ENCODE measurements around the gene CCR3. TPM values are rescaled to one million over a fixed set of nuclear protein-coding genes. Genes with fewer than 3 reads are reported as not detected.
"Not testable (repeated sequence)": the region's sequence is repeated elsewhere in the genome, so short reads cannot be mapped to it uniquely, and the experiment has no call there.

The CCR3 gene
- total RNA-seq, result 0.29 TPM in 1 of 2 replicates, not detected in the other

DNA sequence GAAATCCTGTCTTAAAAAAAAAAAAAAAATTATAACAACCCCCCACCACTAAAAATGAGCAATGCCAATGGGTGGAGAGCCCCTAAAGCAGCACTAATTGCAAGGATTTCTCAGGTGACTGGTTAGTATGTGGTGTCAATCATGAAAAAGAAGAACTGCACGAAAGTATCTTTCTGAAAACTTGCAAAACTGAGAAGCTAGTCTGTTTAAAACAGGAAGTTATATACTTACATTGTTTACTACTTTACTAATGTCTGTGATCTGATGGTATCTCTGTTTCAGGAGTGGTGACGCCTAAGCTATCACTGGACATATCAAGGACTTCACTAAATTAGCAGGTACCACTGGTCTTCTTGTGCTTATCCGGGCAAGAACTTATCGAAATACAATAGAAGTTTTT is at the start of gene CCR3:
Gene CCR3, plus strand, starts transcription at position 341 of the 400 bp plus-strand sequence. CDS start 22,699 bp downstream, outside the sequence.
- H3K36me3 Mint-ChIP-seq (ENCODE audit: low read depth), result no peaks in the 10 kb centered on the region
- DNase-seq (ENCODE audit: low spot score), result no peak
- peaks cover 13% of the 10 kb centered on the region for H3K4me1 Mint-ChIP-seq (ENCODE audit: low read depth)
- peaks cover 33% of the 10 kb centered on the region for H3K27me3 Mint-ChIP-seq (ENCODE audit: insufficient read depth)
- no peak within 1 kb of the TSS for H3K27ac Mint-ChIP-seq
- no peak within 1 kb of the TSS for H3K4me3 Mint-ChIP-seq
- no peaks in the 10 kb centered on the region for H3K9me3 Mint-ChIP-seq
- intact Hi-C loops (cut with micrococcal nuclease), result no loop called here

DNA sequence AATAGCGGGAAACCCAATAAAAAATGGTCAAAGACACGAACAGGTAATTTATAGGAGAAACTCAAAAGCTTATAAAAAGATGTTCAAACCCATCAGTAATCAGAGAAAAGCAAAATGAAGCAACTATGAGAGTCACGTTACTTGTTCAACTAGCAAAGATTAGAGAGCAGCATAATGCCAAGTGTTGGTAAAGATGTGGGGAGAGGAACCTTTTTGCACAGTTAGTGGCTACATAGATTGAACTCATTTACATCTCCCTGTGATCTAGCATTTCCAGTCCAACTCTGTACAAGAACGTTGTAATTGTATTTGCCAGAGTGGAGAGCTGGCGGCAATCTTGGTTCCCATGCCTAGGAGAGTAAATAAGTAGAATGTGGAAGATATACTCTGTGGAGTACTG is 49.3 kb upstream of the CCR3 start:
- H3K36me3 Mint-ChIP-seq (ENCODE audit: low read depth), result peaks cover 15% of the 10 kb centered on the region
- H3K4me3 Mint-ChIP-seq, result no peak overlapping the region
- no peak for DNase-seq (ENCODE audit: low spot score)
- no peak overlapping the region for H3K27ac Mint-ChIP-seq
- peaks cover 12% of the 10 kb centered on the region for H3K4me1 Mint-ChIP-seq (ENCODE audit: low read depth)
- H3K27me3 Mint-ChIP-seq (ENCODE audit: insufficient read depth), result peaks cover 5% of the 10 kb centered on the region
- intact Hi-C loops (cut with micrococcal nuclease), result no loop called here
- peaks cover 49% of the 10 kb centered on the region for H3K9me3 Mint-ChIP-seq

DNA sequence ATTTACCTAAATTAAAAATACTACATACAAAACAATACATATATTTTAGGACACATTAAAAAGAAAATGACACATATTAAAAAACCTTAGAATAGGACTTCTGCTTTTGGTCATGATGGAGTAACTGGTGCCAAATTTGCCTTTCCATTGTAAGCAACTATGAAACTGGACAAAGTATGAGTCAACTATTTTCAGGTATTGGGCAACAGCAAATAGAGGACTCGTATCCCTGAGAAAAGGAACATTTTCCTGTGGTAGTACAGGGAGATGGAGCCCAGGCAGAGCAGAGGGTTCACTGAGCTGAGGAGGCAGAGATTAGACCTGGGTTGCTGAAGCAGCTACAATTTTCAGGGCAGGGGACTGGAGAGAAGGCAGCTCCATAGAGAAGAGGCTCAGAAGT is 48.8 kb upstream of the CCR3 start:
- H3K27ac Mint-ChIP-seq, result no peak overlapping the region
- intact Hi-C loops (cut with micrococcal nuclease), result no loop called here
- no peak for DNase-seq (ENCODE audit: low spot score)
- peaks cover 52% of the 10 kb centered on the region for H3K9me3 Mint-ChIP-seq
- peaks cover 5% of the 10 kb centered on the region for H3K27me3 Mint-ChIP-seq (ENCODE audit: insufficient read depth)
- no peak overlapping the region for H3K4me3 Mint-ChIP-seq
- H3K4me1 Mint-ChIP-seq (ENCODE audit: low read depth), result peaks cover 7% of the 10 kb centered on the region
- H3K36me3 Mint-ChIP-seq (ENCODE audit: low read depth), result peaks cover 17% of the 10 kb centered on the region

DNA sequence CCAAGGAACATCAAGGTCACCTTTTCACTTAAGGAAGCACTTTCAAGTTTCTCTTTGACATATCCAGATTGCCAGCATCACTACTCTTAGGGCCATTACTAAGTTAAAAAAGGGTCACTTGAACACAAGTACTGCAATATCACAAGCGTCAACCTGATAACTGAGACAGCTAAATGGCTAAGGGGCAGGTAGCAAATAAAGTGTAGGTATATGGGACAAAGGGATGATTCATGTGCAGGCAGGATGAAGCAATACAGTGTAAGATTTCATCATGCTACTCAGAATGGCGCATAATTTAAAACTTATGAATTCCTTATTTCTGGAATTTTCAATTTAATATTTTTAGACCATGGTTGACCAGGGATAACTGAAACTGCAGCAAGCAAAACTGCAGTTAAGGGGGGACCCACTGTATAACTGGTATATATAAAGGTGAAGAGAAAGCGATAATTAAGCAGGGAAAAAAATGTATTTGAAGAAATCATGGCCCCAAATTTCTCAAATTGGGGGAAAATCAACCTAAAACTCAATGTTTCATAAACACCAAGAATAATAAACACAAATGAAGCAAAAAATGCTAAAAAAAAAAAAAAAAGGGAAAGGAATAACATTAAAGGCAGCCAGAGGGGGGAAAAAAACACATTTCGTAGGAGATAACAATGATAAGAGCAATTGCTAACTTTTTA is 47.2 kb upstream of the CCR3 start:
- no peak for DNase-seq (ENCODE audit: low spot score)
- no peak overlapping the region for H3K4me3 Mint-ChIP-seq
- H3K36me3 Mint-ChIP-seq (ENCODE audit: low read depth), result peaks cover 26% of the 10 kb centered on the region
- H3K4me1 Mint-ChIP-seq (ENCODE audit: low read depth), result peaks cover 7% of the 10 kb centered on the region
- H3K27ac Mint-ChIP-seq, result no peak overlapping the region
- intact Hi-C loops (cut with micrococcal nuclease), result no loop called here
- H3K27me3 Mint-ChIP-seq (ENCODE audit: insufficient read depth), result peaks cover 5% of the 10 kb centered on the region
- H3K9me3 Mint-ChIP-seq, result peaks cover 54% of the 10 kb centered on the region

DNA sequence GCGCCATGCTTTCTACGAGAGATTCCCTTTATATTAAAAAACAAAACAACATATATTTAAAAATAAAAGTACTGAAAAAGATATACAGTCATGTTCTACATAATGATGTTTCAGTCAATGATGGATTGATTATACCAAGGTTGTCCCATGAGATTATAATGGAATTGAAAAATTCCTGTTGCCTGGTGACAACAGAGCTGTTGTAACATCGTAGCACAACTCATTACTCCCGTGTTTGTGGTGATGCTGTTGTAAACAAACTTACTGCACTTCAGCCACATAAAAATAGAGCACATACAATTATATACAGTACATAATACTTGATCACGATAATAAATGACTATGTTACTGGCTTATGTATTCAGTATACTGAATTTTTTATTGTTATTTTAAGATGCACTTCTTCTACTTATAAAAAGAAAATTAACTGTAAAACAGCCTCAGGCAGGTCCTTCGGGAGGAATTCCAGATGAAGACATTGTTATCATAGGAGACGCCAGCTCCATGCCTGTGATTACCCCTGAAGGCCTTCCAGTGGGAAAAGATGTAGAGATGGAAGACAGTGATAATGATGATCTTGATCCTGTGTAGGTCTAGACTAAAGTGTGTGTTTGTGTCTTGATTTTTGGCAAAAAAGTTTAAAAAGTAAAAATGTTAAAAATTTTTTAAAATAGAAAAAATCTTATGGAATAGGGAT is 45.9 kb upstream of the CCR3 start:
- intact Hi-C loops (cut with micrococcal nuclease), result no loop called here
- H3K27ac Mint-ChIP-seq, result no peak overlapping the region
- no peak overlapping the region for H3K4me3 Mint-ChIP-seq
- peaks cover 31% of the 10 kb centered on the region for H3K36me3 Mint-ChIP-seq (ENCODE audit: low read depth)
- peaks cover 1% of the 10 kb centered on the region for H3K27me3 Mint-ChIP-seq (ENCODE audit: insufficient read depth)
- peaks cover 48% of the 10 kb centered on the region for H3K9me3 Mint-ChIP-seq
- no peak for DNase-seq (ENCODE audit: low spot score)
- H3K4me1 Mint-ChIP-seq (ENCODE audit: low read depth), result peaks cover 7% of the 10 kb centered on the region

DNA sequence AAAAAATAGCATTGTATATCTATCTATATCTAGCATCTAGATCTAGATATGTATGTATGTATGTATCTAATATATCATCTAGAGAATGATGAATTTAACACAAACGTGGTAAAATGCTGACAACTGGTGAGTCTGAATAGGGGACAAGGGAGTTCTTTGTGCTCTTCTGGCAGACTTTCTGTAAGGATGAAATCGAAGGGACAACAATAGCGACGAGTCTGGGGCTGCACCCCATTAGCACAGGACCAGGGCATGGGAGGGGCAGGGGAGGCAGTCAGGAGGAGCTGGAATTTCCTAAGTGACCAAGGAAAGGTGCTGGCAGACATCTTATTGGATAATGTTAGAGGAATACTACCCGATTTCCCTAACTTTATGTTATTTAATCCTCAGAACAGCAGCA is 42.0 kb upstream of the CCR3 start:
- peaks cover 15% of the 10 kb centered on the region for H3K9me3 Mint-ChIP-seq
- H3K27me3 Mint-ChIP-seq (ENCODE audit: insufficient read depth), result peaks cover 1% of the 10 kb centered on the region
- no peak overlapping the region for H3K27ac Mint-ChIP-seq
- DNase-seq (ENCODE audit: low spot score), result no peak
- H3K4me1 Mint-ChIP-seq (ENCODE audit: low read depth), result peaks cover 16% of the 10 kb centered on the region
- H3K36me3 Mint-ChIP-seq (ENCODE audit: low read depth), result peaks cover 52% of the 10 kb centered on the region
- H3K4me3 Mint-ChIP-seq, result no peak overlapping the region
- intact Hi-C loops (cut with micrococcal nuclease), result no loop called here

DNA sequence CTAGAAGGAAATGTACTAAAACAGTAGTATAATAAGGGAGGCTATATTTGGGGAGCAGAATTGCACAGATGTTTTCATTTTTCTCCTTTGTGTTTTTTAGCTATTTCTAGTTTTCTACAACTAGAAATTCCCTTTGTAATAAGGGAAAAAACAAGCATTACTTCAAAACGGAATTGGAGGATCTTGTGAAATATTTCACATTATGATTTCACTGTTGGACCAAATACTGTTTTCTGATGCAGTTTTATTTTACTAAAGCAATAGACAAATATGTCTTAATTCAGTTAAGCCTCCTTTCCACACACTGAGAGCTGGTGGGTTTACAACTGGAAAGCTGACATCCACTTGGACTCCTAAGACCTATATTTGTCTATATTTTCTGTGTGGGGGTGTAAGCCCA is 41.5 kb upstream of the CCR3 start:
- intact Hi-C loops (cut with micrococcal nuclease), result no loop called here
- no peak overlapping the region for H3K4me3 Mint-ChIP-seq
- no peak overlapping the region for H3K27ac Mint-ChIP-seq
- peaks cover 1% of the 10 kb centered on the region for H3K27me3 Mint-ChIP-seq (ENCODE audit: insufficient read depth)
- peaks cover 53% of the 10 kb centered on the region for H3K36me3 Mint-ChIP-seq (ENCODE audit: low read depth)
- peaks cover 14% of the 10 kb centered on the region for H3K9me3 Mint-ChIP-seq
- DNase-seq (ENCODE audit: low spot score), result no peak
- peaks cover 22% of the 10 kb centered on the region for H3K4me1 Mint-ChIP-seq (ENCODE audit: low read depth)

DNA sequence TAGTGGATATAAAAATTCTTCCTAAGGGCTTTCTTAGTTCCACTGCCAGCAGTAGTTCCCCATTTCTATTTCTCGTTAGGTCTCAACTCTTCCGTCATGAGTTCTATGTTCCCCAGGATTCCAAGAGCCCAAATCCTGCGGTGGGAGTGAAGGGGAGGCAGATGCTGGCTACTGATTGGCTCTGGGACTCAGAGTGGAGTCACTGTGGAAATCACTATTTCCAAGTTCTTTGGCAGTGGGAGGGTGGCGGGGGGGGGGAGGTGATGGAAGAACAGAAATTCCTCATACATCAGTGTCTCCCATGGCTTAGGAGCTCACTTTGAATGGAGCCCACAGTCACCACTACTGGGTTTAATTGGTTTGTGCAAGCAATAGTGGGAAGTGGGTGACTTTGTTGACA is 39.7 kb upstream of the CCR3 start:
- DNase-seq (ENCODE audit: low spot score), result no peak
- intact Hi-C loops (cut with micrococcal nuclease), result no loop called here
- peaks cover 51% of the 10 kb centered on the region for H3K36me3 Mint-ChIP-seq (ENCODE audit: low read depth)

DNA sequence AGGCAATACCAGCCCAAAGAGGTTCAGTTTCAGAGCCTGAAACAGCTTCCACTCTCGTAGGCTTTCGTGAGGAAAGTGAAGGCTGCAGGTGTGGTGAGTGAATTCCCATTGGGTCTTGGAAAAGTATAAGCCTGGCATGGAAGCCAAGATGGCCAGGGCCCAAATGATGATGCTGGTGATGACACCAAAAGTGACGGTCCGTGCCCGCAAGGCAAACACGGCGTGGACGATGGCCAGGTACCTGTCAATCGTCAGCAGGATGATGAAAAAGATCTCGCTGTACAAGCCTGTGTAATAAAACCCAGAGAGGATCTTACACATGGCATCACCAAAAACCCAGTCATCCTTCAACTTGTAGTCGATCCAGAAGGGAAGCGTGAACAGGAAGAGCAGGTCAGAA is 38.6 kb upstream of the CCR3 start:
- H3K27me3 Mint-ChIP-seq (ENCODE audit: insufficient read depth), result peaks cover 1% of the 10 kb centered on the region
- peaks cover 50% of the 10 kb centered on the region for H3K4me1 Mint-ChIP-seq (ENCODE audit: low read depth)
- no peak for DNase-seq (ENCODE audit: low spot score)
- no peak overlapping the region for H3K4me3 Mint-ChIP-seq
- no peaks in the 10 kb centered on the region for H3K9me3 Mint-ChIP-seq
- H3K27ac Mint-ChIP-seq, result no peak overlapping the region
- H3K36me3 Mint-ChIP-seq (ENCODE audit: low read depth), result peaks cover 46% of the 10 kb centered on the region
- intact Hi-C loops (cut with micrococcal nuclease), result no loop called here

More for the DNA sequence above, 39.7 kb upstream of the CCR3 start:
- Mint-ChIP-seq H3K27ac (peak overlapping the region; percentile 55), H3K9me3 (peaks cover 6% of the 10 kb centered on the region), H3K4me1 (ENCODE audit: low read depth) (peaks cover 39% of the 10 kb centered on the region), H3K4me3 (no peak overlapping the region), H3K27me3 (ENCODE audit: insufficient read depth) (peaks cover 1% of the 10 kb centered on the region)

DNA sequence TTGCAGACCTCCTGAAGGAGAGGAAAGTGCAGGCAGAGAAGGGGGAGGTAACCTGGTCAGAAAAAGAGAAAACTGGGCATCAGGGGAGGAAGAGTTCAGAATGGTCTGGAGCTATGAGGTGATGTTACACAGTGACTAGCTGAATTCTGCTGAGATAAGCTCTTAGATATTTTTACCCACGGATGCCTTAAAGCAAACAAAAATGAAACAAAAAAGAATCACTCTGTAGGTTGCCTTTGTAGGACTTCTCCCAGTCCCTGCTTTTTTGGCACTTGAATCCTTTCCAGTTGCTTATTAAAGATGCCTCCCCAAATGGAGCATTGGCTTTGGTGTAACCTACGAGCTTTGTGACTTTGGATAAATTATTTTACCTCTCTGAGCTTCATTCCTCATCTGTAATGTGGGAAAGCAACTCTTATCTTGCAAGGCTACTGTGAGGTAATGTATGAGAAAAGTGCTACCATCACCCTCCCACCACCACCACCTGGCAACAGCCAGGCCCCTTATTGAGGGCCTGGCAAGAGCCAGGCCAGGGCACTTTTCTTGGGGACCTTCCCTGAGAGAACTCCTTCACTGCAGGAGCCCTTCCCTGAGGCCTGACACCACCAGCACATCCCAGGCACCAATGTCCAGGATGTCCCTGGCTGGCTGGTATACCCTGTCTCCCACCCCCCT is 36.8 kb upstream of the CCR3 start:
- H3K9me3 Mint-ChIP-seq, result no peaks in the 10 kb centered on the region
- peaks cover 37% of the 10 kb centered on the region for H3K36me3 Mint-ChIP-seq (ENCODE audit: low read depth)
- intact Hi-C loops (cut with micrococcal nuclease), result loop anchor here (5.0 kb wide), 1 partner anchor 243 kb away; no protein-coding TSS in a partner anchor
- H3K27me3 Mint-ChIP-seq (ENCODE audit: insufficient read depth), result peaks cover 1% of the 10 kb centered on the region
- peak overlapping the region; percentile 76 for H3K27ac Mint-ChIP-seq
- peaks cover 68% of the 10 kb centered on the region for H3K4me1 Mint-ChIP-seq (ENCODE audit: low read depth)
- DNase-seq (ENCODE audit: low spot score), result no peak
- H3K4me3 Mint-ChIP-seq, result peak overlapping the region; percentile 78

DNA sequence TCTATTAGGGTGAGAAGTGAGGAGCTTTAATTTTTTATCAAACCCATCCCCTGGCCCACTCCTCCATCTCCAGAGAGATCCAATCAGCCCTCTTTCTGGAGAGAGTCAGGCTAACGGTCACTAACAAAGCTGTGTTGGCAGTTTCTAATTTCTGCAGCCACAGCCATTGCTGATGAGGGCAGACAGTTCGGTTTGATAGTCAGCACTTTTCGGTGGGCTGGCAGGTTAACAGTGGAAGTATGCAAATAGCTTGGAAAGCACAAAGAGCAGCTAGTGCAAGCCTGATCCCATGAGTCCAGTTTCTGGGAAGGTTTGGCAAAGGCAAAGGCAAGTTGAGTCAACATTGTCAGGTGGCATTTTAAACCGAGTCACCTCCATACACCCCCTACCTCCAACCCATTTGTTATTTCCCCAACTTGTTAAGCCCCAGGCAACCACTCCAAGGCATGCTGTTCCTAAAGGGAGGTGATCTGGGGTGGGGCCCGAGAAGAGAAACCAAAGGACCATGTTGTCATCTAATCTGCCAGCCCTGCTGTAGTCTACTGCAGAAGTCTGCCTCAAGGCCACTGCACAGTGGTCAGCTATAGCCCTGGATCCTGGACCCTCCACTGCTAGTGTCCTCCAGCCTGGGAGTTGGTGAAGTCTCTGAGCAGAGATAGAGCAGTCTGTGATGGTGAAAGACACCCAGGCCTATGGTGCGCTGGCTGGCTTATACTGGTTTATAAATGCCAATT is 35.8 kb upstream of the CCR3 start:
- DNase-seq (ENCODE audit: low spot score), result no peak
- peak overlapping the region; percentile 78 for H3K4me3 Mint-ChIP-seq
- intact Hi-C loops (cut with micrococcal nuclease), result loop anchor here (5.0 kb wide), 1 partner anchor 244 kb away; no protein-coding TSS in a partner anchor
- H3K27ac Mint-ChIP-seq, result peak overlapping the region; percentile 91
- no peaks in the 10 kb centered on the region for H3K9me3 Mint-ChIP-seq
- H3K27me3 Mint-ChIP-seq (ENCODE audit: insufficient read depth), result peaks cover 1% of the 10 kb centered on the region
- H3K4me1 Mint-ChIP-seq (ENCODE audit: low read depth), result peaks cover 70% of the 10 kb centered on the region
- peaks cover 34% of the 10 kb centered on the region for H3K36me3 Mint-ChIP-seq (ENCODE audit: low read depth)

DNA sequence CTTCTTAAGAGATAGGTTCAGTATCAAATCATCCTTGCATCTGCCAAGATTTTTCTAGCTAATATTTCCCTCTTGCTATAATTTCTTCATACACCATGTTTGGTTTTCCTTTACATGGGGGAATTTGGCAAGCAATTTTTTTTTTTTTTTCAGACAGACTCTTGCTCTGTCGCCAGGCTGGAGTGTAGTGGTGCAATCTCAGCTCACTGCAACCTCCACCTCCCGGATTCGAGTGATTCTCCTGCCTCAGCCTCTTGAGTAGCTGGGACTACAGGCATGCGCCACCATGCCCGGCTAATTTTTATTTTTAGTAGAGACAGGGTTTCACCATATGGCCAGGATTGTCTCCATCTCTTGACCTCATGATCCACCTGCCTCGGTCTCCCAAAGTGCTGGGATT is 34.7 kb upstream of the CCR3 start:
- intact Hi-C loops (cut with micrococcal nuclease), result loop anchor here (5.0 kb wide), 1 partner anchor 245 kb away; no protein-coding TSS in a partner anchor
- Mint-ChIP-seq H3K4me3 (peak overlapping the region; percentile 78), H3K4me1 (ENCODE audit: low read depth) (peaks cover 70% of the 10 kb centered on the region), H3K27ac (peak overlapping the region; percentile 91), H3K36me3 (ENCODE audit: low read depth) (peaks cover 27% of the 10 kb centered on the region)
- not testable (repeated sequence) for H3K9me3 Mint-ChIP-seq; H3K27me3 Mint-ChIP-seq (ENCODE audit: insufficient read depth); DNase-seq (ENCODE audit: low spot score)

All from activated T-helper 1 cell treated with anti-CD3 and anti-CD28 coated beads, Interleukin-12 subunit alpha, Interleukin-12 subunit beta, Interleukin-2, Interleukin-4 antibody, amounts not matched to agents 30 ng/mL and 10 ng/mL and 1 ng/mL, durations not matched to agents 14 hours and 24 hours and 36 hours (primary cell).